Tibial nerve (tissue), 4 donors: ENCODE measurements around the gene MKLN1. TPM values are rescaled to one million over a fixed set of nuclear protein-coding genes. Genes with fewer than 3 reads are reported as not detected.
A peak's percentile ranks its signal among the peaks of the same experiment; 100 is the strongest.

Experiments used
- DNase-seq, 2 donors: peaks; one replicate each; pipeline ENCODE4 v3.0.0-alpha.2; 2019; ENCODE audit warnings: low spot score in 2 of 2
- H3K27ac ChIP-seq, 4 donors: fragments of 200-600 bp; sonication (generic) in 3 of 4; one replicate each; pipeline ENCODE4 v1.5.1; 2017 to 2019; ENCODE audit warnings: mild to moderate bottlenecking in 1 of 4
- H3K27me3 ChIP-seq, 2 donors: fragments of 200-600 bp; sonication (generic) in 1 of 2; one replicate each; pipeline versions ENCODE4 v1.5.1 to v1.6.0; 2017 to 2019
- H3K36me3 ChIP-seq, 3 donors: fragments of 200-600 bp; sonication (generic); one replicate each; pipeline ENCODE4 v1.5.1; 2018 to 2019
- H3K4me1 ChIP-seq, 4 donors: fragments of 200-600 bp; sonication (generic) in 3 of 4; one replicate each; pipeline ENCODE4 v1.5.1; 2017 to 2019
- H3K4me3 ChIP-seq, 4 donors: fragments of 200-600 bp; sonication (generic) in 3 of 4; one replicate each; pipeline ENCODE4 v1.5.1; 2017 to 2019; ENCODE audit warnings: mild to moderate bottlenecking in 1 of 4, moderate library complexity in 1 of 4
- H3K9me3 ChIP-seq, 4 donors: fragments of 200-600 bp; sonication (generic) in 3 of 4; one replicate each; pipeline ENCODE4 v1.5.1; 2017 to 2019
- EP300 ChIP-seq, 2 donors: sonication (generic); formaldehyde crosslinking; IDR thresholded peaks; one replicate each; pipeline ENCODE4 v1.6.1; 2017; ENCODE audit warnings: antibody characterized with exemption in 2 of 2, mild to moderate bottlenecking in 1 of 2
- POLR2A ChIP-seq, 2 donors: fragments of 450-650 bp; IDR thresholded peaks; one replicate each; pipeline ENCODE4 v1.6.1; 2017; ENCODE audit warnings: antibody characterized with exemption in 2 of 2, mild to moderate bottlenecking in 2 of 2, moderate library complexity in 2 of 2
- WGBS, 2 donors: methylation state at CpG; one replicate each; pipeline ENCODE4 v1.1.5; 2018; 5-methylcytosine and 5-hydroxymethylcytosine counted together
- total RNA-seq, 4 donors: library from RNA; depleted of rRNA; stranded (reverse); fragments of >200 nt; gene quantifications; one replicate each; pipeline ENCODE4 v1.1.0, GENCODE V29; 2016
- TF ChIP-seq, protein P1 (sequence below), 5 experiments: fragments of 200-600 bp in 3 of 5; fragments of 450-650 bp in 2 of 5; sonication (generic) in 3 of 5; IDR thresholded peaks; one replicate each; pipeline ENCODE4 v1.5.1; 2016 to 2019; ENCODE audit warnings: antibody characterized with exemption in 5 of 5, mild to moderate bottlenecking in 3 of 5, moderate library complexity in 2 of 5

The MKLN1 gene
- total RNA-seq, 4 donors from 2014 or later: 86.4 to 143 (median 95.0) TPM

DNA sequence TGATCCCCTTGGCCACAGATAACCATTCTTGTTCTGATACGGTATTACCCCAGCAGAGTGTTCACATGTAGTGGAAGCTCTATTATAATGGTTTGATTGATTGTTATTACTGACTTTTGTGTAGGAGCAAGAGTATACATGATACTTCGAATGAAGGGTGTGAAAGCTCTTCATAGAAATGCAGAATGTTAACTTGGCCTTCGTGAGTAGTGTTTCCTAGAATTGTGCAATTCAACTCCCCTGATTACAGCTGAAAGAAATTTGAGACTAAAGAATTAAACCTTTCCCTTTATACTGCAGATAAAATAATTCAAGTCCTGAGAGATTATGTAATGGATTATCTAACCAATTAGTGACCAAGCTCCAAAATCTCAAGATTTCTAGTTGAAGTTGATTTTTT is 38.2 kb downstream of the MKLN1 start:
- no peaks in the 10 kb centered on the region for H3K27me3 ChIP-seq
- WGBS, 2 donors: 36 to 37% methylated on average over 3 of the region's 3 CpGs
- peak overlapping the region in 1 of 4 donors; percentile 23 for H3K27ac ChIP-seq
- no peaks in the 10 kb centered on the region for H3K36me3 ChIP-seq
- H3K4me1 ChIP-seq: peaks cover 0 to 75% (median 14%) of the 10 kb centered on the region in 4 donors
- no peak for DNase-seq
- TF ChIP-seq EP300 (IDR thresholded peaks at IDR 0.05) (peak in 1 of 2 donors; percentile 22), POLR2A (IDR thresholded peaks at IDR 0.05) (no peak)
- TF ChIP-seq, protein P1, sequence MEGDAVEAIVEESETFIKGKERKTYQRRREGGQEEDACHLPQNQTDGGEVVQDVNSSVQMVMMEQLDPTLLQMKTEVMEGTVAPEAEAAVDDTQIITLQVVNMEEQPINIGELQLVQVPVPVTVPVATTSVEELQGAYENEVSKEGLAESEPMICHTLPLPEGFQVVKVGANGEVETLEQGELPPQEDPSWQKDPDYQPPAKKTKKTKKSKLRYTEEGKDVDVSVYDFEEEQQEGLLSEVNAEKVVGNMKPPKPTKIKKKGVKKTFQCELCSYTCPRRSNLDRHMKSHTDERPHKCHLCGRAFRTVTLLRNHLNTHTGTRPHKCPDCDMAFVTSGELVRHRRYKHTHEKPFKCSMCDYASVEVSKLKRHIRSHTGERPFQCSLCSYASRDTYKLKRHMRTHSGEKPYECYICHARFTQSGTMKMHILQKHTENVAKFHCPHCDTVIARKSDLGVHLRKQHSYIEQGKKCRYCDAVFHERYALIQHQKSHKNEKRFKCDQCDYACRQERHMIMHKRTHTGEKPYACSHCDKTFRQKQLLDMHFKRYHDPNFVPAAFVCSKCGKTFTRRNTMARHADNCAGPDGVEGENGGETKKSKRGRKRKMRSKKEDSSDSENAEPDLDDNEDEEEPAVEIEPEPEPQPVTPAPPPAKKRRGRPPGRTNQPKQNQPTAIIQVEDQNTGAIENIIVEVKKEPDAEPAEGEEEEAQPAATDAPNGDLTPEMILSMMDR (IDR thresholded peaks at IDR 0.05): no peak
- H3K4me3 ChIP-seq: no peak overlapping the region
- H3K9me3 ChIP-seq: no peaks in the 10 kb centered on the region

GRCh38 chr7:131369354-131369753 is 41.7 kb downstream of the MKLN1 start:
- Histone ChIP-seq H3K4me3 (no peak overlapping the region), H3K36me3 (no peaks in the 10 kb centered on the region), H3K27me3 (no peaks in the 10 kb centered on the region), H3K27ac (no peak overlapping the region), H3K9me3 (no peaks in the 10 kb centered on the region), H3K4me1 (peaks cover 3 to 86% (median 9%) of the 10 kb centered on the region in 4 donors)
- DNase-seq: no peak
- TF ChIP-seq POLR2A (IDR thresholded peaks at IDR 0.05): no peak
- TF ChIP-seq, protein P1 (IDR thresholded peaks at IDR 0.05): no peak
- no peak for TF ChIP-seq EP300 (IDR thresholded peaks at IDR 0.05)

- H3K36me3 ChIP-seq: no peaks in the 10 kb centered on the region
- H3K4me3 ChIP-seq: no peak overlapping the region
- no peaks in the 10 kb centered on the region for H3K27me3 ChIP-seq
- peak overlapping the region in 1 of 4 donors; percentile 1 for H3K27ac ChIP-seq
- 74 to 80% methylated on average over 1 of the region's 1 CpG for WGBS, 2 donors
- H3K9me3 ChIP-seq: no peaks in the 10 kb centered on the region
- H3K4me1 ChIP-seq: peaks cover 3 to 95% (median 9%) of the 10 kb centered on the region in 4 donors
- no peak for DNase-seq
- no peak for TF ChIP-seq POLR2A (IDR thresholded peaks at IDR 0.05)
- TF ChIP-seq, protein P1 (IDR thresholded peaks at IDR 0.05): no peak
- no peak for TF ChIP-seq EP300 (IDR thresholded peaks at IDR 0.05)
These were observed 42.9 kb downstream of the MKLN1 start for GRCh38 chr7:131370523-131370968.

- Histone ChIP-seq H3K36me3 (peaks cover 0 to 4% (median 0%) of the 10 kb centered on the region in 3 donors), H3K4me3 (no peak overlapping the region), H3K4me1 (peaks cover 1 to 87% (median 4%) of the 10 kb centered on the region in 4 donors), H3K27ac (no peak overlapping the region), H3K27me3 (no peaks in the 10 kb centered on the region), H3K9me3 (no peaks in the 10 kb centered on the region)
- WGBS, 2 donors: 95% methylated on average over 2 of the region's 2 CpGs
- TF ChIP-seq POLR2A (IDR thresholded peaks at IDR 0.05) (no peak), EP300 (IDR thresholded peaks at IDR 0.05) (no peak)
- TF ChIP-seq, protein P1 (IDR thresholded peaks at IDR 0.05): no peak
- no peak for DNase-seq
These were observed 43.7 kb downstream of the MKLN1 start for GRCh38 chr7:131371411-131371810.

GRCh38 chr7:131372554-131372953 is 44.9 kb downstream of the MKLN1 start:
- peaks cover 0 to 76% (median 3%) of the 10 kb centered on the region in 4 donors for H3K4me1 ChIP-seq
- no peak overlapping the region for H3K4me3 ChIP-seq
- no peaks in the 10 kb centered on the region for H3K27me3 ChIP-seq
- no peaks in the 10 kb centered on the region for H3K9me3 ChIP-seq
- H3K27ac ChIP-seq: no peak overlapping the region
- TF ChIP-seq POLR2A (IDR thresholded peaks at IDR 0.05): no peak
- TF ChIP-seq, protein P1 (IDR thresholded peaks at IDR 0.05): no peak
- no peak for TF ChIP-seq EP300 (IDR thresholded peaks at IDR 0.05)
- peaks cover 0 to 6% (median 0%) of the 10 kb centered on the region in 3 donors for H3K36me3 ChIP-seq
- DNase-seq: no peak
- 78 to 81% methylated on average over 1 of the region's 1 CpG for WGBS, 2 donors
